ENCODE measurements around the gene ZBTB7C. TPM values are rescaled to one million over a fixed set of nuclear protein-coding genes. Genes with fewer than 3 reads are reported as not detected.
A peak's percentile ranks its signal among the peaks of the same experiment; 100 is the strongest.

Gene ZBTB7C
- polyA plus RNA-seq, 1 of the 3 experiments (the other 2 are of a cell fraction): 0.05 TPM

- Histone ChIP-seq H3K4me2 (peak overlapping the region; percentile 13; the same call in 1 of the 2 replicates), H2AFZ (ENCODE audit: low read depth) (no peak overlapping the region), H3K79me2 (ENCODE audit: insufficient read depth) (no peaks in the 10 kb centered on the region), H4K20me1 (ENCODE audit: insufficient read depth) (no peaks in the 10 kb centered on the region), H3K27me3 (ENCODE audit: insufficient read depth) (peaks cover 68% of the 10 kb centered on the region; the same call in 1 of the 2 replicates), H3F3A (replicated peaks; ENCODE audit: insufficient read depth) (no peaks in the 10 kb centered on the region), H3K36me3 (replicated peaks in 1 of 2; ENCODE audit: control insufficient read depth in 1 of 2, insufficient read depth in 2 of 2, low read length in 1 of 2) (no peaks in the 10 kb centered on the region), H3K27ac (ENCODE audit: low read depth in 2 of 2, low read length in 1 of 2) (peak overlapping the region in 1 of 2 experiments; percentile 43; a peak in 1 of 4 replicates), H3K4me1 (ENCODE audit: control insufficient read depth in 1 of 2, insufficient read depth in 2 of 2, low read depth in 1 of 2, low read length in 1 of 2) (peaks cover 0 to 20% of the 10 kb centered on the region in 2 experiments; a peak in 1 of 4 replicates), H3K4me3 (ENCODE audit: low read depth in 2 of 2, low read length in 1 of 2) (no peak overlapping the region), H3K9me3 (no peaks in the 10 kb centered on the region), H3K9ac (no peak overlapping the region), H3K9me2 (no peaks in the 10 kb centered on the region)
- CTCF ChIA-PET: interaction anchor here (0.9 to 15.1 kb wide), 9 partner anchors 19 to 422 kb away, joined by 3 to 333 read pairs (median 5); no protein-coding TSS in a partner anchor
- DNase-seq: peak; percentile 48
- POLR2A ChIA-PET: interaction anchor here (1.0 kb wide), 1 partner anchor 418 kb away, joined by 3 read pairs; no protein-coding TSS in a partner anchor
- 23% methylated on average over 12 of the region's 16 CpGs for WGBS (ENCODE audit: low lambda C conversion rate)
- TF ChIP-seq GATA2 (CRISPR knock-in tag; IDR thresholded peaks at IDR 0.05) (no peak), USF1 (IDR thresholded peaks at IDR 0.05; ENCODE audit: borderline replicate concordance, low read depth) (no peak), MAX (IDR thresholded peaks at IDR 0.05; ENCODE audit: low read depth) (no peak), IRF3 (IDR thresholded peaks at IDR 0.05; ENCODE audit: low read depth, low read length) (no peak), JUND (IDR thresholded peaks at IDR 0.05) (no peak), SMC3 (IDR thresholded peaks at IDR 0.05; ENCODE audit: low read depth, low read length) (no peak), FOXM1 (IDR thresholded peaks at IDR 0.05; ENCODE audit: low read depth) (no peak), TEAD4 (IDR thresholded peaks at IDR 0.05; ENCODE audit: borderline replicate concordance, insufficient read depth) (no peak), MXI1 (IDR thresholded peaks at IDR 0.05; ENCODE audit: low read depth, low read length) (no peak), NFIC (IDR thresholded peaks at IDR 0.05; ENCODE audit: borderline replicate concordance) (no peak), RXRA (IDR thresholded peaks at IDR 0.05; ENCODE audit: borderline replicate concordance, low read depth) (no peak), PBX3 (IDR thresholded peaks at IDR 0.05) (no peak), CHD2 (IDR thresholded peaks at IDR 0.05; ENCODE audit: low read length, partially characterized antibody) (no peak), EZH2phosphoT487 (IDR thresholded peaks at IDR 0.05; ENCODE audit: borderline replicate concordance, low read depth) (no peak), USF2 (IDR thresholded peaks at IDR 0.05; ENCODE audit: borderline replicate concordance, low read depth, low read length) (no peak), TAF1 (IDR thresholded peaks at IDR 0.05; ENCODE audit: borderline replicate concordance, low read depth, low read length) (no peak), SIN3A (IDR thresholded peaks at IDR 0.05; ENCODE audit: borderline replicate concordance, low read depth, low read length) (no peak), NRF1 (IDR thresholded peaks at IDR 0.05; ENCODE audit: low read depth, low read length) (no peak), FOXJ3 (CRISPR knock-in tag; IDR thresholded peaks at IDR 0.05) (no peak)
Measured at GRCh38 chr18:48441405-48441881, 32.3 kb upstream of the ZBTB7C start.

All from SK-N-SH (cell line).